Upper lobe of left lung (tissue), 6 donors: ENCODE data around the gene ETV7. TPM values are rescaled to one million over a fixed set of nuclear protein-coding genes. Genes with fewer than 3 reads are reported as not detected.

Experiments used
- ATAC-seq, 2 donors: fragments of 200-7000 bp; cut with Tn5 transposase; one replicate each; pipeline ENCODE4 v1.9.1; 2022; ENCODE audit warnings: mild to moderate bottlenecking in 2 of 2, moderate library complexity in 2 of 2; ENCODE audit not compliant: low FRiP score in 2 of 2
- DNase-seq, 2 donors: peaks; one replicate each; pipeline ENCODE4 v3.0.0-alpha.2; 2019 to 2020
- H3K27ac ChIP-seq, 4 donors: fragments of 200-600 bp; sonication (generic); one replicate each; pipeline ENCODE4 v1.5.1; 2016 to 2019
- H3K27me3 ChIP-seq, 4 donors: fragments of 200-600 bp; sonication (generic); one replicate each; pipeline ENCODE4 v1.5.1; 2017 to 2019
- H3K36me3 ChIP-seq, 4 donors: fragments of 200-600 bp; sonication (generic); one replicate each; pipeline ENCODE4 v1.5.1; 2016 to 2019
- H3K4me1 ChIP-seq, 4 donors: fragments of 200-600 bp; sonication (generic); one replicate each; pipeline ENCODE4 v1.5.1; 2018 to 2019
- H3K4me3 ChIP-seq, 4 donors: fragments of 200-600 bp; sonication (generic); one replicate each; pipeline ENCODE4 v1.5.1; 2017 to 2019; ENCODE audit warnings: mild to moderate bottlenecking in 2 of 4, moderate library complexity in 1 of 4
- H3K9me3 ChIP-seq, 4 donors: fragments of 200-600 bp; sonication (generic); one replicate each; pipeline ENCODE4 v1.5.1; 2018 to 2019
- EP300 ChIP-seq, 4 donors: sonication (generic); formaldehyde crosslinking; IDR thresholded peaks; one replicate each; pipeline ENCODE4 v1.5.1; 2017; ENCODE audit warnings: antibody characterized with exemption in 4 of 4, control low read depth in 2 of 4
- POLR2A ChIP-seq, 4 donors: fragments of 450-650 bp; IDR thresholded peaks; one replicate each; pipeline ENCODE4 v1.5.1; 2016 to 2017; ENCODE audit warnings: antibody characterized with exemption in 4 of 4, mild to moderate bottlenecking in 2 of 4
- POLR2AphosphoS5 ChIP-seq, 2 donors: sonication (generic); formaldehyde crosslinking; IDR thresholded peaks; one replicate each; pipeline ENCODE4 v1.5.1; 2017; ENCODE audit warnings: antibody characterized with exemption in 2 of 2
- WGBS, 2 donors: methylation state at CpG; one replicate each; pipeline ENCODE4 v1.1.5; 2017 to 2018; 5-methylcytosine and 5-hydroxymethylcytosine counted together
- total RNA-seq, 6 donors: library from RNA; depleted of rRNA in 4 of 6; stranded (reverse); fragments of >200 nt in 4 of 6; gene quantifications; one replicate each; pipeline versions ENCODE4 v1.1.0 to v1.2.1, GENCODE V29; 2016 to 2021
- TF ChIP-seq, protein P1 (sequence below), 6 experiments: fragments of 450-650 bp in 4 of 6; fragments of 200-600 bp in 2 of 6; sonication (generic) in 2 of 6; IDR thresholded peaks; one replicate each; pipeline ENCODE4 v1.5.1; 2016 to 2019; ENCODE audit warnings: antibody characterized with exemption in 6 of 6
- donor health status: DM: no; HTN: no; CAD: no; lungs with moderate emphysema.
- donor health status: DM: no; HTN: yes; CAD: no; lungs with severe emphysema.

Gene ETV7
- total RNA-seq, 6 donors from 2014 or later: 2.0 to 10.5 (median 4.2) TPM

DNA sequence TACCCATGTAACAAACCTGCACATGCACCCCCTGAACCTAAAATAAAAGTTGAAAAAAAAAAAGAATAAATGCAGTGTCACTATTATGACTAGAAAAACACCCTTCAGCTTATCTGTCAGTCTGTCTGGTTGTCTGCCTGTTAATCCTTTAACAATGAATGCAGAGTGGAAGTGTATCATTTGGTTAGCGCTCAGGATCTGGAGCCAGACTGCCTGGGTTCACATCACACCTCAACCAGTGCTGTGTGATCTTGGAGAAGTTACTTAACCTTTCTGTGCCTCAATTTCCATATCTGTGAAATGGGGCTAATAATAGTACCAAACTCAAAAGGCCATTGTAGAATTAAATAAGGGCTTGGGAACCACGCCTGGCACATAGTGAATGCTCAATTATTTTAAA is 16.8 kb downstream of the ETV7 start:
- Histone ChIP-seq H3K4me1 (peaks cover 0 to 11% (median 4%) of the 10 kb centered on the region in 4 donors), H3K36me3 (no peaks in the 10 kb centered on the region), H3K4me3 (no peak overlapping the region), H3K27ac (no peak overlapping the region), H3K9me3 (no peaks in the 10 kb centered on the region), H3K27me3 (no peaks in the 10 kb centered on the region)
- ATAC-seq: no peak
- no peak for DNase-seq
- TF ChIP-seq, protein P1, sequence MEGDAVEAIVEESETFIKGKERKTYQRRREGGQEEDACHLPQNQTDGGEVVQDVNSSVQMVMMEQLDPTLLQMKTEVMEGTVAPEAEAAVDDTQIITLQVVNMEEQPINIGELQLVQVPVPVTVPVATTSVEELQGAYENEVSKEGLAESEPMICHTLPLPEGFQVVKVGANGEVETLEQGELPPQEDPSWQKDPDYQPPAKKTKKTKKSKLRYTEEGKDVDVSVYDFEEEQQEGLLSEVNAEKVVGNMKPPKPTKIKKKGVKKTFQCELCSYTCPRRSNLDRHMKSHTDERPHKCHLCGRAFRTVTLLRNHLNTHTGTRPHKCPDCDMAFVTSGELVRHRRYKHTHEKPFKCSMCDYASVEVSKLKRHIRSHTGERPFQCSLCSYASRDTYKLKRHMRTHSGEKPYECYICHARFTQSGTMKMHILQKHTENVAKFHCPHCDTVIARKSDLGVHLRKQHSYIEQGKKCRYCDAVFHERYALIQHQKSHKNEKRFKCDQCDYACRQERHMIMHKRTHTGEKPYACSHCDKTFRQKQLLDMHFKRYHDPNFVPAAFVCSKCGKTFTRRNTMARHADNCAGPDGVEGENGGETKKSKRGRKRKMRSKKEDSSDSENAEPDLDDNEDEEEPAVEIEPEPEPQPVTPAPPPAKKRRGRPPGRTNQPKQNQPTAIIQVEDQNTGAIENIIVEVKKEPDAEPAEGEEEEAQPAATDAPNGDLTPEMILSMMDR (IDR thresholded peaks at IDR 0.05): no peak
- TF ChIP-seq EP300 (IDR thresholded peaks at IDR 0.05): no peak
- TF ChIP-seq POLR2AphosphoS5 (IDR thresholded peaks at IDR 0.05): no peak
- TF ChIP-seq POLR2A (IDR thresholded peaks at IDR 0.05): no peak
- WGBS, 2 donors: 96 to 97% methylated on average over 2 of the region's 2 CpGs

DNA sequence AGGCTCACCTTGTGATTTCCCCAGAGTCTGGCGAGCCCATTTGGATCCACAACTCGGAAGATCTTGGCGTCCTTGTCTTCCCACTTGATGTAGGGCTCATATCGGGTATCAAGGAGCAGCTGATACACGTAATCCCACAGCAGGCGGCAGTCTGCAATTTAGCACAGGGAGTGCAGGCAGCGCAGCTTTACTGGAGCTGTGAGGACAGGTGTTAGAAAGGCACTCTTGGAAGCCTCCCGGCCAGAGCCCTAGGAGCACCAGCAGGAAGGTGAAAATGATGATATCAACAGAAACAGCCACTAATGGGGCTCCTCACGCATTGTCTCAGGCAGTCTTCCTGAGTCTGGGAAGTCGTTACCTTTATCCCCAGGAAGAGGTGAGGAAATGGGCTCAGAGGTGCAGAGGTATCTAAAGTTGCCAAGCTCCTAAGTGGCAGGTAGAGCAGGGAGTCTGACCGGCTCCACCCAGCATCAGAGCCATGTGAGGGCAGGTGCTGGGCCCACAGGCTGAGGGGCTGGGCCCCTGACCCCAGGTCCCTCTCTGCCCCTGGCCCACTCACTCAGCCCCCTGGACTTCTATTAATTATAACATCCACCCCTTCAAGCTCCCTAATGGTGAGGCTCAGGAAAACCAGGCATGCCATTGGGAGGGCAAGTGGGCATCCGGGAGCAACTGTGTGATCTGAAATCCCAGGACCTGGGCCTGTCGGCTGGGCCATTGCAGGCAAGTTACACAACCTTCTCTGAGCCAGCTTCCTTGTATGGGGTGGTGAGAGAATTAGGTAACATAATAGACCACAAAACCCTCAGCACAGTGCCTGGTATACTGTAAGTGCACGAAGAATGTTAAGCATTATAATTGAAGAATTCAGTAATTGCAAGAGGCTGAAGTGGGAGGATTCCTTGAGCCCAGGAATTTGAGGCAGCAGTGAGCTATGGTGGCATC is 18.3 kb downstream of the ETV7 start:
- H3K4me1 ChIP-seq: peaks cover 0 to 11% (median 4%) of the 10 kb centered on the region in 4 donors
- H3K27me3 ChIP-seq: no peaks in the 10 kb centered on the region
- ATAC-seq (peak; percentile 65 to 87), DNase-seq (peak in 1 of 2 donors; percentile 79)
- H3K9me3 ChIP-seq: no peaks in the 10 kb centered on the region
- 76 to 82% methylated on average over 8 to 14 of the region's 14 CpGs for WGBS, 2 donors
- H3K36me3 ChIP-seq: no peaks in the 10 kb centered on the region
- H3K4me3 ChIP-seq: no peak overlapping the region
- TF ChIP-seq, protein P1 (IDR thresholded peaks at IDR 0.05): no peak
- no peak for TF ChIP-seq POLR2AphosphoS5 (IDR thresholded peaks at IDR 0.05)
- no peak for TF ChIP-seq EP300 (IDR thresholded peaks at IDR 0.05)
- TF ChIP-seq POLR2A (IDR thresholded peaks at IDR 0.05): no peak
- H3K27ac ChIP-seq: peak overlapping the region; percentile 9 to 81 (median 42)

DNA sequence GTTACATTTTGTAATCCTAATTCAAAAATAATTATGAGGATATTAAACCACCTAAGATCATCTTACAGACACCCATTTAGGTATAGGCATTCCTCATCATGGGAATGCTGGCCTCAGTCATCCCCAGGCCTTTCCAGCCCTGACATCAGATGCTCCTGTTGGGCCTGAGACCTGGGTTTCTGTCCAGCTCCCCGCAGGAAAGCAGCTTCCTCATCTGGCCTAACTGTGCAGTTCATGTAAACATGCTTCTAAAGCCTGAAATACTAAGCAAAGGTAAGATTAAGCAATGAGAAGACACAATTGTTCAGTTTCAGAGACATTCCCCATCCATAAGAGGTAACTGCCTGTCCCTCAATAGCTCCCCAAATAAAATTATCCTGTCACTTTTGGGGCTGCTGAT is 19.0 kb downstream of the ETV7 start:
- no peaks in the 10 kb centered on the region for H3K27me3 ChIP-seq
- WGBS, 2 donors: 76 to 83% methylated on average over 1 of the region's 1 CpG
- no peak for TF ChIP-seq EP300 (IDR thresholded peaks at IDR 0.05)
- TF ChIP-seq, protein P1 (IDR thresholded peaks at IDR 0.05): no peak
- no peak for TF ChIP-seq POLR2AphosphoS5 (IDR thresholded peaks at IDR 0.05)
- no peak for TF ChIP-seq POLR2A (IDR thresholded peaks at IDR 0.05)
- ATAC-seq: no peak
- H3K27ac ChIP-seq: peak overlapping the region in 1 of 4 donors; percentile 33
- DNase-seq: no peak
- peaks cover 0 to 11% (median 4%) of the 10 kb centered on the region in 4 donors for H3K4me1 ChIP-seq
- no peaks in the 10 kb centered on the region for H3K9me3 ChIP-seq
- H3K36me3 ChIP-seq: no peaks in the 10 kb centered on the region
- no peak overlapping the region for H3K4me3 ChIP-seq

GRCh38 chr6:36367743-36368142 is 19.7 kb downstream of the ETV7 start:
- H3K27me3 ChIP-seq: no peaks in the 10 kb centered on the region
- no peaks in the 10 kb centered on the region for H3K36me3 ChIP-seq
- no peak overlapping the region for H3K27ac ChIP-seq
- no peak for DNase-seq
- no peak for TF ChIP-seq POLR2A (IDR thresholded peaks at IDR 0.05)
- no peak for TF ChIP-seq EP300 (IDR thresholded peaks at IDR 0.05)
- TF ChIP-seq, protein P1 (IDR thresholded peaks at IDR 0.05): no peak
- no peak for TF ChIP-seq POLR2AphosphoS5 (IDR thresholded peaks at IDR 0.05)
- H3K4me3 ChIP-seq: no peak overlapping the region
- H3K9me3 ChIP-seq: no peaks in the 10 kb centered on the region
- ATAC-seq: no peak
- WGBS, 2 donors: 90 to 95% methylated on average over 3 of the region's 3 CpGs
- H3K4me1 ChIP-seq: peaks cover 0 to 11% (median 4%) of the 10 kb centered on the region in 4 donors
